Measurements from ENCODE around the gene KANTR.

Gene KANTR

DNA sequence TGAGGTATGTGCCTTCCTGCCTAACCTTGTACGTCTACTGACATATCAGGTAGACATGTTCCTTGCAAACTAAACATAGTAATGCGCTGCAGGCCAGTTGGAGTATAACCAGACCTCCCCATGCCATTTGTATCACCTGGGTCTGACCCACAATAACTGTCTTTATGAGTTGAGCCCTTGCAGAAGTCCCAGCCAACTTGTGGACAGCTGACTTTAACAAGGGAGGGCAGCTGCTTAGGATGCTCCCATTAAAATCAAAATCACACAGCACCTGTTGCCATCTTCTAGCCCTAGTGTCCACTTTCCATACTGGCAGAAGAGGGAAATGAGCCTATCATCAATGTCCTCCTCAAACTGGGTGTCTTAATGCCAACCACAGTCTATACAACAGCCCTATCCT lies 41.6 kb downstream of the KANTR start:
- Histone ChIP-seq H3K36me3 (ENCODE audit: insufficient read depth) (no peaks in the 10 kb centered on the region), H3K4me1 (ENCODE audit: low read depth, poor library complexity, severe bottlenecking) (no peaks in the 10 kb centered on the region), H3K4me3 (IDR thresholded peaks at IDR 0.05; ENCODE audit: insufficient read depth, low read depth, low read length) (no peak overlapping the region), H3K79me2 (ENCODE audit: insufficient read depth, low read depth) (no peaks in the 10 kb centered on the region), H3K27me3 (ENCODE audit: insufficient read depth, low read depth) (no peaks in the 10 kb centered on the region), H3K4me2 (no peak overlapping the region), H3K27ac (no peak overlapping the region), H3K9ac (no peak overlapping the region), H4K20me1 (ENCODE audit: insufficient read depth) (no peaks in the 10 kb centered on the region), H2AFZ (ENCODE audit: low read depth) (no peak overlapping the region)
- TF ChIP-seq, protein P1, sequence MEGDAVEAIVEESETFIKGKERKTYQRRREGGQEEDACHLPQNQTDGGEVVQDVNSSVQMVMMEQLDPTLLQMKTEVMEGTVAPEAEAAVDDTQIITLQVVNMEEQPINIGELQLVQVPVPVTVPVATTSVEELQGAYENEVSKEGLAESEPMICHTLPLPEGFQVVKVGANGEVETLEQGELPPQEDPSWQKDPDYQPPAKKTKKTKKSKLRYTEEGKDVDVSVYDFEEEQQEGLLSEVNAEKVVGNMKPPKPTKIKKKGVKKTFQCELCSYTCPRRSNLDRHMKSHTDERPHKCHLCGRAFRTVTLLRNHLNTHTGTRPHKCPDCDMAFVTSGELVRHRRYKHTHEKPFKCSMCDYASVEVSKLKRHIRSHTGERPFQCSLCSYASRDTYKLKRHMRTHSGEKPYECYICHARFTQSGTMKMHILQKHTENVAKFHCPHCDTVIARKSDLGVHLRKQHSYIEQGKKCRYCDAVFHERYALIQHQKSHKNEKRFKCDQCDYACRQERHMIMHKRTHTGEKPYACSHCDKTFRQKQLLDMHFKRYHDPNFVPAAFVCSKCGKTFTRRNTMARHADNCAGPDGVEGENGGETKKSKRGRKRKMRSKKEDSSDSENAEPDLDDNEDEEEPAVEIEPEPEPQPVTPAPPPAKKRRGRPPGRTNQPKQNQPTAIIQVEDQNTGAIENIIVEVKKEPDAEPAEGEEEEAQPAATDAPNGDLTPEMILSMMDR (conservative IDR thresholded peaks at IDR 0.05; ENCODE audit: low read depth, low read length) = no peak

DNA sequence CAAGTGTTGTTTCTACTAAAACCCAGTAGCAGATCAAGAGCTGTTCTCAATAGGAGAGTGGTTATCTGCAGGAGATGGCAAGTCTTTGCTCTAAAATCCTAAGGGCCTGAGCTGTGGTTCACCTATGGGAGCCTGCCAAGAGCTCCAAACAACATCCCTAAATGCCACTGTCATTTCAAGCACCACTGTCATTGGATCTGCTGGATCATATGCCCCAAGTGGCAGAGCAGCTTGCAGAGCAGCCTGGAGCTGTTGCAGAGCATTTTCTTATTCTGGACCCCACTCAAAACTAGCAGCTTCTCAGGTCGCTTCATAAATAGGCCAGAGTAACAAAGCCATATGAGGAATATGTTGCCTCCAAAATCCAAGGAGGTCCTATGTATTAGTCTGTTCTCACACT lies 59.6 kb downstream of the KANTR start:
- Histone ChIP-seq H3K27me3 (ENCODE audit: insufficient read depth, low read depth) (no peaks in the 10 kb centered on the region), H3K4me3 (IDR thresholded peaks at IDR 0.05; ENCODE audit: insufficient read depth, low read depth, low read length) (no peak overlapping the region), H3K79me2 (ENCODE audit: insufficient read depth, low read depth) (no peaks in the 10 kb centered on the region), H3K36me3 (ENCODE audit: insufficient read depth) (no peaks in the 10 kb centered on the region), H3K4me1 (ENCODE audit: low read depth, poor library complexity, severe bottlenecking) (no peaks in the 10 kb centered on the region), H3K27ac (no peak overlapping the region), H2AFZ (ENCODE audit: low read depth) (no peak overlapping the region), H3K9ac (no peak overlapping the region), H3K4me2 (no peak overlapping the region), H4K20me1 (ENCODE audit: insufficient read depth) (no peaks in the 10 kb centered on the region)
- TF ChIP-seq, protein P1 (conservative IDR thresholded peaks at IDR 0.05; ENCODE audit: low read depth, low read length) = no peak

DNA sequence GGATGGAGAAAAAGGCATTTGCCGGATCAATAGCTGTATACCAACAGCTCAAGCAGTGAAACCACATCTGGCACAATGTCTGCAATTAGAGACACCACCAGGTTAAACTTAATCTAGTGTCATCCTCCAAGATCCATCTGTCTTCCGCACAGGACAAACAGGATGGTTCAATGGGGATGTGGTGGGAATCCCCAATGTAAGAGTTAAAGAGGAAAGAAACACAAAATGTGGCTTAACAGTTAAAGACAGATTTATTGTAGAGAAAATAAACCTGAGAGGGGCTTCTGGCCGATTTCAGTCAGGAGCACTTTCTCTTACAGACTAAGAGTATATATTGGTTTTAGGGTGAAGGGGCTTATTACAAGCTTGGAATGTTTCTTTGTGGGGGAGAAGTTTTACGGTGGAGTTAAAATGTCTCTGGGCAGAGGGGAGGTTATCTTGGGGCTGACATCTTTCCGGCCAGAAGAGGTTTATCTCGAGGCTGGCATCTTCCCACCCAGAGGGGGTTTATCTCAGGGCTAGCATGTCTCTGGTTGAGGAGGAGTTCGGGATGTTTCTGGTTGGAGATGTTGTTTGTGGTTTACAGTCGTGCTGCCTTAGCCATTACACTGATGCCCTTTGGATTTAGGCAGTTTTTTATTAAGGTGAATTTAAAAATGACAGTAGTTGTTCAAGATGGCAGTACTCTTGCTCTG lies 61.7 kb downstream of the KANTR start:
- Histone ChIP-seq H2AFZ (ENCODE audit: low read depth) (no peak overlapping the region), H3K27me3 (ENCODE audit: insufficient read depth, low read depth) (no peaks in the 10 kb centered on the region), H3K27ac (no peak overlapping the region), H4K20me1 (ENCODE audit: insufficient read depth) (no peaks in the 10 kb centered on the region), H3K9ac (no peak overlapping the region), H3K4me2 (no peak overlapping the region), H3K4me1 (ENCODE audit: low read depth, poor library complexity, severe bottlenecking) (no peaks in the 10 kb centered on the region), H3K79me2 (ENCODE audit: insufficient read depth, low read depth) (no peaks in the 10 kb centered on the region), H3K36me3 (ENCODE audit: insufficient read depth) (no peaks in the 10 kb centered on the region), H3K4me3 (IDR thresholded peaks at IDR 0.05; ENCODE audit: insufficient read depth, low read depth, low read length) (no peak overlapping the region)
- TF ChIP-seq, protein P1 (conservative IDR thresholded peaks at IDR 0.05; ENCODE audit: low read depth, low read length) = no peak

DNA sequence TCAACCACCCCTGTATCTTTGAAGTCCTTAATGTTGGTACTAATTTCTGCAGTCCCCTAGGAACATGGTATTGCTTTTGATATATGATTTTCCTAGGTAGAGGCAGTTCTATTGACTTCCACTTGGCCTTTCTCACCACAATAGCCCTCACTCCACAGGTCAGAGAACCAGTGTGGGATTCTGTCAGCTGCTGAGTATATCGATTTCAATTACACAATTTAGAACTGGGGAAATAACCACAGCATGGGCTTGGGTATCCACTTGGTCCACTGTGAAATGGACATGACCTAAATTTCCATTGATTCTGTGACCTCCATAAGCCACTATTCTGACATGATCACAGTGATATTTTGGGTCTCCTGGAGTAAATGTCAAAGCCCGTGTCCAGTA lies 62.3 kb downstream of the KANTR start:
- no peaks in the 10 kb centered on the region for H3K4me1 ChIP-seq (ENCODE audit: low read depth, poor library complexity, severe bottlenecking)
- H3K9ac ChIP-seq = no peak overlapping the region
- H2AFZ ChIP-seq (ENCODE audit: low read depth) = no peak overlapping the region
- no peaks in the 10 kb centered on the region for H3K79me2 ChIP-seq (ENCODE audit: insufficient read depth, low read depth)
- no peaks in the 10 kb centered on the region for H3K36me3 ChIP-seq (ENCODE audit: insufficient read depth)
- TF ChIP-seq, protein P1 (conservative IDR thresholded peaks at IDR 0.05; ENCODE audit: low read depth, low read length) = no peak
- H3K27ac ChIP-seq = no peak overlapping the region
- no peak overlapping the region for H3K4me3 ChIP-seq (IDR thresholded peaks at IDR 0.05; ENCODE audit: insufficient read depth, low read depth, low read length)
- H3K27me3 ChIP-seq (ENCODE audit: insufficient read depth, low read depth) = no peaks in the 10 kb centered on the region
- H3K4me2 ChIP-seq = no peak overlapping the region
- H4K20me1 ChIP-seq (ENCODE audit: insufficient read depth) = no peaks in the 10 kb centered on the region

All from KMS-11 (cell line).